GM23248 (cell line): ENCODE data around the gene ZNF407.

Experiments
- EZH2 ChIP-seq: fragments of 200-600 bp; sonication (generic); IDR thresholded peaks from 2 replicates; pipeline ENCODE4 v1.6.1; 2018; ENCODE audit warnings: antibody characterized with exemption, mild to moderate bottlenecking; ENCODE audit not compliant: insufficient read depth, poor library complexity, severe bottlenecking
- EZH2phosphoT487 ChIP-seq: fragments of 200-600 bp; sonication (generic); IDR thresholded peaks from 2 replicates; pipeline ENCODE4 v1.6.1; 2018; ENCODE audit warnings: antibody characterized with exemption, moderate library complexity, mild to moderate bottlenecking, low read depth; ENCODE audit not compliant: insufficient read depth

DNA sequence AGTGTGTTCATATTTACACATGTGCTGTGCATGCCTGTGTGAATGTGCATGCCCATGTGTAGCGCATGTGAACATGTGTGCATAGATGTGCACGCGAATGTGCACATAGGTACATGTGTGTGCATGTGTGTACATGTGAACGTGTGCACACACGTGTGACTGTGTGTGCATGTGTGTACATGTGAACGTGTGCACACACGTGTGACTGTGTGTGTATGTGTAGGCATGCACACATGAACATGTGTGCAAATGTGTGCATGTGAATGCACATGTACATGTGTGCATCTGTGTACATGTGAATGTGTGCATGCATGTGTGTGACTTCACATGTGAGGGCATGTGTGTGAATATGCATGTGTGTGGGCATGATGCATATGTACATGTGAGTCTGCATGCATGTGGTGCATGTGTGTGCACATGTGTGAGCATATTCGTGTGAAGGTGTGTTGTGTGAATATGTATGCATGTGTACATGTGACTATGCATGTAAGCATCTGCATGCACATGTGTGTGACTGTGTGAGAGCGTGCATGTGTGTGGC, 488.9 kb downstream of the ZNF407 start:
- TF ChIP-seq EZH2 (no peak), EZH2phosphoT487 (no peak)
